ENCODE data around the gene PTPRR. TPM values are rescaled to one million over a fixed set of nuclear protein-coding genes. Genes with fewer than 3 reads are reported as not detected.
A peak's percentile ranks its signal among the peaks of the same experiment; 100 is the strongest.

Gene PTPRR, protein sequence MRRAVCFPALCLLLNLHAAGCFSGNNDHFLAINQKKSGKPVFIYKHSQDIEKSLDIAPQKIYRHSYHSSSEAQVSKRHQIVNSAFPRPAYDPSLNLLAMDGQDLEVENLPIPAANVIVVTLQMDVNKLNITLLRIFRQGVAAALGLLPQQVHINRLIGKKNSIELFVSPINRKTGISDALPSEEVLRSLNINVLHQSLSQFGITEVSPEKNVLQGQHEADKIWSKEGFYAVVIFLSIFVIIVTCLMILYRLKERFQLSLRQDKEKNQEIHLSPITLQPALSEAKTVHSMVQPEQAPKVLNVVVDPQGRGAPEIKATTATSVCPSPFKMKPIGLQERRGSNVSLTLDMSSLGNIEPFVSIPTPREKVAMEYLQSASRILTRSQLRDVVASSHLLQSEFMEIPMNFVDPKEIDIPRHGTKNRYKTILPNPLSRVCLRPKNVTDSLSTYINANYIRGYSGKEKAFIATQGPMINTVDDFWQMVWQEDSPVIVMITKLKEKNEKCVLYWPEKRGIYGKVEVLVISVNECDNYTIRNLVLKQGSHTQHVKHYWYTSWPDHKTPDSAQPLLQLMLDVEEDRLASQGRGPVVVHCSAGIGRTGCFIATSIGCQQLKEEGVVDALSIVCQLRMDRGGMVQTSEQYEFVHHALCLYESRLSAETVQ
- total RNA-seq: under 1 TPM in 1 of 2 donors, not detected in 1; 0.52 TPM
- long read RNA-seq, donor 1: 0 reads
- long read RNA-seq, donor 2, partial matches to known transcripts: 3 of 4 reads
- long read RNA-seq, donor 2, other reads (novel, unspliced or antisense): 1 of 4 reads

DNA sequence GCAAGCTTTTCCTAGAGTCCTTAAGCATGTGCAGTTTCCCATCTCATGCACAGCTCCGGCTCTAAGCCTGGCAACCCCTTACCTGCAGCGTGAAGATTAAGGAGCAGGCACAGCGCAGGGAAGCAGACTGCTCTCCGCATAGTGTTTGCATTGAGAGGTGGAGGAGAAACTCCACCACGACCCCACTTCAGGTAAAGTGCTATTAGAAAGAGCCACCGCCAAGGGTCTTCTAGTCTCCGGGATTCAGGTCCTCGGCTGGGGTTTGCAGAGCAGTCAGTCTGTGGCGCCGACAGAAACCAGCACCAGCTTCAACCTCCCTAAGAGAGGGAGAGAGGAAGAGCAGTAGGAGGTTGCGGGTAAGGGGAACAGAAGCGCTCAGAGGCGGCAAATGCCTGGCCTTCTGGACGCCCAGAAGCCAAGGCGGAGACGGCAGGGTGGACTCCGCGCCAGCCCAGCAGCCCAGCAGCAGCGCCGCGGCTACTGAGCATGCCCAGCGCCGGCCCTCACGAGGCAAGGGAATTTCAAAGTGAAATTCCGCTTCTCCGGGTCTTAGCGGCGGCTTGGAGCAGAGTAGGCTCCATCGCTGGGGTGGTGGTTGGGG is at the start of gene PTPRR:
TSS of gene PTPRR (minus strand) at position 488 of the 601 bp plus-strand sequence. CDS start at position 140, 348 bp downstream.
- DNase-seq (ENCODE audit: low spot score): peak; percentile 67
- intact Hi-C loops (cut with DNase I): no loop called here

GRCh38 chr12:70966996-70967790 is 46.7 kb upstream of the PTPRR start:
- no peak for DNase-seq (ENCODE audit: low spot score)
- intact Hi-C loops (cut with DNase I): no loop called here

DNA sequence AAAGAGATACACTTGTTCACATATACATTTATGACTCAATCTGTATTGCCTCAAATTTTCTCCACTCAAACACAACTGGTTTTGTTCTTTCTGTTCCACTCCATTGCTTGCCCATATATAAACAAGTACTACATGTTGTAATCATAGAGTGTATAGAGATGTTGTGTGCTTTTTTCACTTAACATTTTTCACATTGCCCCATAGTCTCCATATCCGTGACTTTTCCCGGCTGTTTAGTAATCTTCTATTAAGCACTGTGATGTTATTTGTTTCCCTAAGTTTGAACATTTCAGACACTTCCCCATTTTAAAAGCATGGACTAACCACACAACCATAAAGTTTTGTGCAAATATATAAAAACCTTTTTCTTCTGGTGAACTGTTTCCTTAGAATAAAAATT is 45.5 kb upstream of the PTPRR start:
- DNase-seq (ENCODE audit: low spot score): no peak
- intact Hi-C loops (cut with DNase I): no loop called here

DNA sequence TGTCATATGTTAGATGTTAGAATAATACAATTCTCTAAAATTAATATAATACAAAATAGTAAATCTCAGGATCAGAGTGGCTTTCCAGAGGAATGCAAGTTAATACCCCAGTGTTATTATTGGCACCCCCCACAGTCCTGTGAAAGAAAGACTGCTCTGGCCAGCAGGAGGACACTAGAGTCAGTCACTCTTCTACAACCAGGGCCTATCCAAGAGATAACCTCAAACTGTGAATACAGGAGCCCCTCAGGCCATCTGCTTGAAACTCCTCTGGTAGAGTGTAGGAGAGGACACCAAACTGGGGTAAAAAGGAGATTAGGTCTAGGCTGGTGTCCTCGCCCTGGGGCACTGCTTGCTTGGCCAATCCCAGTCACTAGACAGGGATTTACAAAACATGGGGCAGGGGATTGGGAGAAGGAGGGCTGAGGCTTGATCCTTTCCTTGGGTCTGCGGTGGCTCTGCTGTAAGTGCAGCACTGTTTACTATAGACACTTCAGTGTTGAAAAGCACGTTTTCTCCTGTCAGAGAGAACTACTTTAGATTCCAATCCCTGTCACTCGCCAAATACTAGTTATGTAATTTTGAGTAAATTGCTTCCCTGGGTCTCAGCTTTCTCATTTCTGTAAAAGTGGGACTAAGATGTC is 44.5 kb upstream of the PTPRR start:
- intact Hi-C loops (cut with DNase I): no loop called here
- no peak for DNase-seq (ENCODE audit: low spot score)

- DNase-seq (ENCODE audit: low spot score): no peak
- intact Hi-C loops (cut with DNase I): no loop called here
Observed at GRCh38 chr12:70963081-70963660, 42.6 kb upstream of the PTPRR start.

DNA sequence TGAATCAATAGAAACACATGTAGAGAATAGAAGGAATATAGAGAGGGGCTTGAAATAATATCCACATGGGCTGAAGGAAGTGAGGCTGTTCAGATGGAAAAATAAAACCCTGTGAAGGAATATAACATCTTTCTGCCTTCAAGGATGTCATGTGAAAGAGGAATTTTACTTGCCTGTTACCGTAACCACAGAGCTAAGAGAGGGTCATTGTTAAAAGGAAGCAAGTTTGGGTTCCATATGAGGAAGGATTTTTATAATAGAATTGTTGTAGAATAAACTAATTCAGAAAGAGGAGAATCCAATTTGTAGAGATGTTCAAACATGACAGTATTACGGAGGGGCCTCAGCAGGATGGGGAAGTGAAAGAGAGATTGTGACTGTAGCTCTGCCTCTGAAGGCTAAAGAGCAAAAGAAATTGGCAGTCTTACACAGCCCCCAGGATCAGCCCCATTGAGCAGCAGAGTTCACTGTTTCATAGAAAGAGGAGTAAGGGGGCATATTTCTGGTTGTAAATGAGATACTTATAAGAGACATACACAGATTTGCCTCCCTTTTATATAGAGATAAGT is 41.8 kb upstream of the PTPRR start:
- no peak for DNase-seq (ENCODE audit: low spot score)
- intact Hi-C loops (cut with DNase I): no loop called here

DNA sequence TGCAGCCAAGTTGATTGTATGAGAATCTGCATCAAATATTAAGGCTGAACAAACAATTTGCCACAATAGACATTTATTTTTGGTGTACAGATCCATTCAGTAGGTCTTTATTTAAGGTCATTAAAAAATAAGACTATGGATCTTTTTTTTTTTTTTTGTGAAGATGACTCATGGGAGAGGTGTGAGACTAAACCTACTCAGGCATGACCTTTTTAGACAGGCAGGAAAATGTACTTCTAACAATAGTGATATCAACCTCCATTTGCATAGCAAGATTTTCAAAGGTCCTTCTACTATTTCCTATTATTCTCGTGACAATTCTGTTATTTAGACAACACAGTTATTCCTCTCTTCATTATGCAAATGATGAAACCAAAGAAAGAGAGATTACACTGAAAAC is 39.9 kb upstream of the PTPRR start:
- intact Hi-C loops (cut with DNase I): no loop called here
- DNase-seq (ENCODE audit: low spot score): no peak

DNA sequence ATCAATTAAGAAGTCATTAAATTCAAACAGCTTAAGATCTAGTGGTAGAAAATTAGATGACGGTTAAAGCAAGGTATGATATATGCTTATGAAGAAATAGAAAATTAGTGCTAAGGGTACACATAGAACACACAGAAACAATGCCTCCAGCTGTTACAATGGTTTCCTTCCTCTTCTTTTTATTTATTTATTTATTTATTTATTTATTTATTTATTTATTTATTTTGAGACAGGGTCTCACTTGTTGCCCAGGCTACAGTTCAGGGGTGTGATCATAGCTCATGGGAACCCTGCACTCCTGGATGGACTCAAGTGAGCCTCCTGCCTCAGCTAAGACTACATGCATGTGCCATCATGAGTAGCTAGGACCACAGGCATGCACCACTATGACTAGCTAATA is 34.9 kb upstream of the PTPRR start:
- intact Hi-C loops (cut with DNase I): no loop called here

GRCh38 chr12:70950451-70950850 is 29.9 kb upstream of the PTPRR start:
- no peak for DNase-seq (ENCODE audit: low spot score)
- intact Hi-C loops (cut with DNase I): no loop called here

More for the DNA sequence above, 34.9 kb upstream of the PTPRR start:
- no peak for DNase-seq (ENCODE audit: low spot score)

DNA sequence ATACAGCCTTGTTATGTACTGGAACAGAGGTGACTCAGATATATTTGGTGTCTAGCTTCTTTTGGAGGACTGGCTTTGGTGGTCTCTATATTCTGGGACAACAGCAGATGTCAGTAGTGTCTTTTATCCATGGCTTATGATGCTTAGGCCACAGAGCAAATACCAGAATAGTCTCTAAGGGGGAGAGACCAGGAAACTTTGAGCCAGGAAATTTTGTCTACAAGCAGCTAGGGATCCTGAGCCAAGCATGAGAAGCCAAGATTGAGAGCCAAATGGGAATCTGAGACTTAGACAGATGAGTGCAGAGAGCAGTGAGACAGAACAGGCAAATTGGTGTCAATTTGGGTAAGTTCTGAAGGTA is 28.4 kb upstream of the PTPRR start:
- DNase-seq (ENCODE audit: low spot score): no peak

DNA sequence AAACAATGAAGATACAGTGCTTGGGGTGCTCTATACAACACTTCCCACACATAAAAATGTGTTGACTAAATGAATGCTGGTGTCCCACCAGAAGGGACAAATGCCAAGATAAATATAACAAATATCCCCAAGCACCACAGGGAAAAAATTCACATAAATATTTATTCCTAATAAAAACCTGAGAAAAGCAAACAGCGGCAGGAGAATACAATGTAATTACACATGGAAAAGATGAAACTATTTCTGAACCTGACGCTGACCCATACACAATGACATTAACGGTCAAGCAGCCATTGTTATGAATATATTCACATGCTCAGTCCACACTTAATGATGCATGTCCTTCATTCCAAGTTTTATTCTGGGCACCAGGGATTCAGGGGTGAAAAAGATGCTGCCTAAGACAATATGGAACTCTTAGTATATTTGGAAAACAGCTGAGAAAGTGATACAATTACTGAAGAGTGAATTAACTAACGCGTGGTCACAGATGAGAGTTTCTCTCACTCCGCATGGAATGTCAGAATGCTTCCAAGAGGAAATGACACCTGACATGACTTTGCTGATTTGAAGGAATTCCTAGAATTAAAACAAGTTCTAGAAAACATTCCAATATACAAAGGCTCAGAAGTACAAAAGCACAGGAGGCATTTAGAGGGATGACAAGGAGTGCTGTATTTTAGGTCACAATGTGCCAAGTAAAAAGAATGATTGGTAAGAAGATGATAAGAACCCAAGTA is 27.9 kb upstream of the PTPRR start:
- DNase-seq (ENCODE audit: low spot score): no peak
- intact Hi-C loops (cut with DNase I): no loop called here

More for the DNA sequence above, 28.4 kb upstream of the PTPRR start:
- intact Hi-C loops (cut with DNase I): no loop called here

GRCh38 chr12:70936203-70936813 is 15.8 kb upstream of the PTPRR start:
- no peak for DNase-seq (ENCODE audit: low spot score)
- intact Hi-C loops (cut with DNase I): no loop called here

- intact Hi-C loops (cut with DNase I): no loop called here
Observed at GRCh38 chr12:70933133-70933532, 12.6 kb upstream of the PTPRR start.

GRCh38 chr12:70929029-70929428 is 8.5 kb upstream of the PTPRR start:
- intact Hi-C loops (cut with DNase I): no loop called here

More at GRCh38 chr12:70933133-70933532, 12.6 kb upstream of the PTPRR start:
- DNase-seq (ENCODE audit: low spot score): no peak

DNA sequence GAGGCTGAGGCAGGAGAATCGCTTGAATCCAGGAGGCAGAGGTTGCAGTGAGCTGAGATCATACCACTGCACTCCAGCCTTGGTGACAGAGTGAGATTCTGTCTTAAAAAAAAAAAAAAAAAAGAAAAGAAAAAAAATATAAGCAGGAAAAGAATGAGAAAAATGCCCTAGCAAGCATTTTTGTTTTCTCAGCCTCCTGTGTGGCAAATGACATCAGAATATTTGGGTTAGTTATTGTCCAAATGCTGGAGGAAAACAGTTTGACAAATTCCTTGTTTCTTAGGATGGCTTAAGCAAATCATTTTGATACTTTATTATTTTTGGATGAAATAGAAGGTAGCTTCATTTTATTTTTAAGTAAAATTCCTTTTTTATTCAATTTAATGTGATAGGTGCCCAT is 7.5 kb upstream of the PTPRR start:
- intact Hi-C loops (cut with DNase I): no loop called here
- no peak for DNase-seq (ENCODE audit: low spot score)

More at GRCh38 chr12:70929029-70929428, 8.5 kb upstream of the PTPRR start:
- no peak for DNase-seq (ENCODE audit: low spot score)

GRCh38 chr12:70927356-70927755 is 6.8 kb upstream of the PTPRR start:
- intact Hi-C loops (cut with DNase I): no loop called here
- DNase-seq (ENCODE audit: low spot score): no peak

- intact Hi-C loops (cut with DNase I): no loop called here
Observed at GRCh38 chr12:70925539-70925938, 5.0 kb upstream of the PTPRR start.

More at GRCh38 chr12:70925539-70925938, 5.0 kb upstream of the PTPRR start:
- no peak for DNase-seq (ENCODE audit: low spot score)
